Measurements from ENCODE around the gene NAALADL1. TPM values are rescaled to one million over a fixed set of nuclear protein-coding genes. Genes with fewer than 3 reads are reported as not detected.

NAALADL1 gene
- total and polyA plus RNA-seq, 2 experiments from 2014 or later = 0.13 TPM; not detected in 1

GRCh38 chr11:65045061-65045460 is 13.3 kb downstream of the NAALADL1 start:
- Histone ChIP-seq H3K27me3 (no peaks in the 10 kb centered on the region), H4K20me1 (ENCODE audit: insufficient read depth, poor library complexity, severe bottlenecking) (no peaks in the 10 kb centered on the region), H3K9me2 (replicated peaks; ENCODE audit: insufficient read depth) (no peaks in the 10 kb centered on the region), H3K4me2 (no peak overlapping the region), H3K4me3 (no peak overlapping the region), H3K4me1 (ENCODE audit: insufficient read depth) (peaks cover 4% of the 10 kb centered on the region), H3K27ac (no peak overlapping the region), H3K9me3 (ENCODE audit: low read depth) (no peaks in the 10 kb centered on the region), H3K79me2 (peaks cover 23% of the 10 kb centered on the region), H3K36me3 (replicated peaks; ENCODE audit: insufficient read depth, low read depth) (no peaks in the 10 kb centered on the region), H2AFZ (no peak overlapping the region)
- 93% methylated on average over 5 of the region's 5 CpGs for WGBS (ENCODE audit: low lambda C conversion rate, missing lambda C conversion rate)
- TF ChIP-seq EZH2phosphoT487 (IDR thresholded peaks at IDR 0.05; ENCODE audit: low read depth, severe bottlenecking, unreplicated experiment) (no peak), EZH2 (IDR thresholded peaks at IDR 0.05; ENCODE audit: borderline replicate concordance) (no peak), CTCF (IDR thresholded peaks at IDR 0.05; ENCODE audit: poor library complexity) (no peak)
- DNase-seq (ENCODE audit: low spot score) = no peak

DNA sequence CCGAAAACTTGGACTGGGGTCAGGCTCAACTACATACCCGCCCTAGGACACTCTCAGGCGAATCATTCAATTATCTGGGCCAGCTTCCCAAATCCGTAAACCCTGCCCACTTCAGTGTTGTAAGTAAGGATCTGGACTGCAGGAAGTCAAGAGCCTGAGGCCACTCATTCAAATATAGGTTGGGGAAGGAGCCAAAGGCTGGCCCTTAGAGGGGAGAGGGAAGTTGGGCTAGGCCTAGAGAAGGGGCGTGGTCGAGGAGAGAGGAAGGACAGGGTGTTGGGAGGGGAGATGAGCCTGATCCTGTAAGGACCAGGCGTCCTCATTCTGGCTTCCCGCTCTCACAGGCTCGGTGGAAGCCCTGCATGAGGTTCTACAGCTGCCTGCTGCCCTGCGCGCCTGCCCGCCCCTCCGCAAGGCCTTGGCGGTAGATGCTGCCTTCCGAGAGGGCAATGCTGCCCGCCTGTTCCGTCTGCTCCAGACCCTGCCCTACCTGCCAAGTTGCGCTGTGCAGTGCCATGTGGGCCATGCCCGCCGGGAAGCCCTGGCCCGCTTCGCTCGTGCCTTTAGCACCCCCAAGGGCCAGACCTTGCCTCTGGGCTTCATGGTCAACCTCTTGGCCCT is 14.4 kb downstream of the NAALADL1 start:
- 96% methylated on average over 23 of the region's 23 CpGs for WGBS (ENCODE audit: low lambda C conversion rate, missing lambda C conversion rate)
- Histone ChIP-seq H3K9me3 (ENCODE audit: low read depth) (no peaks in the 10 kb centered on the region), H2AFZ (no peak overlapping the region), H3K4me1 (ENCODE audit: insufficient read depth) (peaks cover 4% of the 10 kb centered on the region), H3K27me3 (no peaks in the 10 kb centered on the region), H3K9me2 (replicated peaks; ENCODE audit: insufficient read depth) (no peaks in the 10 kb centered on the region), H3K36me3 (replicated peaks; ENCODE audit: insufficient read depth, low read depth) (no peaks in the 10 kb centered on the region), H3K4me3 (no peak overlapping the region), H4K20me1 (ENCODE audit: insufficient read depth, poor library complexity, severe bottlenecking) (no peaks in the 10 kb centered on the region), H3K79me2 (peaks cover 23% of the 10 kb centered on the region), H3K4me2 (no peak overlapping the region), H3K27ac (no peak overlapping the region)
- no peak for TF ChIP-seq EZH2 (IDR thresholded peaks at IDR 0.05; ENCODE audit: borderline replicate concordance)
- no peak for TF ChIP-seq EZH2phosphoT487 (IDR thresholded peaks at IDR 0.05; ENCODE audit: low read depth, severe bottlenecking, unreplicated experiment)
- no peak for TF ChIP-seq CTCF (IDR thresholded peaks at IDR 0.05; ENCODE audit: poor library complexity)
- no peak for DNase-seq (ENCODE audit: low spot score)

- H3K4me2 ChIP-seq = no peak overlapping the region
- no peaks in the 10 kb centered on the region for H3K9me2 ChIP-seq (replicated peaks; ENCODE audit: insufficient read depth)
- H3K36me3 ChIP-seq (replicated peaks; ENCODE audit: insufficient read depth, low read depth) = no peaks in the 10 kb centered on the region
- H3K4me3 ChIP-seq = no peak overlapping the region
- 90% methylated on average over 6 of the region's 6 CpGs for WGBS (ENCODE audit: low lambda C conversion rate, missing lambda C conversion rate)
- no peaks in the 10 kb centered on the region for H4K20me1 ChIP-seq (ENCODE audit: insufficient read depth, poor library complexity, severe bottlenecking)
- TF ChIP-seq CTCF (IDR thresholded peaks at IDR 0.05; ENCODE audit: poor library complexity) (no peak), EZH2phosphoT487 (IDR thresholded peaks at IDR 0.05; ENCODE audit: low read depth, severe bottlenecking, unreplicated experiment) (no peak), EZH2 (IDR thresholded peaks at IDR 0.05; ENCODE audit: borderline replicate concordance) (no peak)
- no peak overlapping the region for H2AFZ ChIP-seq
- no peak for DNase-seq (ENCODE audit: low spot score)
- H3K27me3 ChIP-seq = no peaks in the 10 kb centered on the region
- H3K9me3 ChIP-seq (ENCODE audit: low read depth) = no peaks in the 10 kb centered on the region
- no peak overlapping the region for H3K27ac ChIP-seq
- H3K79me2 ChIP-seq = peaks cover 23% of the 10 kb centered on the region
- H3K4me1 ChIP-seq (ENCODE audit: insufficient read depth) = peaks cover 4% of the 10 kb centered on the region
Measured at GRCh38 chr11:65042891-65043290, 15.5 kb downstream of the NAALADL1 start.

Measured in hepatocyte (in vitro differentiated cells).